ENCODE results near the gene CADM4. TPM values are rescaled to one million over a fixed set of nuclear protein-coding genes. Genes with fewer than 3 reads are reported as not detected.

CADM4 gene
- total and polyA plus RNA-seq, 9 of the 15 experiments (the other 6 are each of a cell fraction or from before 2014, with no cell fraction given), result 0.03 to 4.6 (median 1.3) TPM

GRCh38 chr19:43642531-43642930 is 2.9 kb upstream of the CADM4 start (continued):
- TF ChIP-seq, protein P1, sequence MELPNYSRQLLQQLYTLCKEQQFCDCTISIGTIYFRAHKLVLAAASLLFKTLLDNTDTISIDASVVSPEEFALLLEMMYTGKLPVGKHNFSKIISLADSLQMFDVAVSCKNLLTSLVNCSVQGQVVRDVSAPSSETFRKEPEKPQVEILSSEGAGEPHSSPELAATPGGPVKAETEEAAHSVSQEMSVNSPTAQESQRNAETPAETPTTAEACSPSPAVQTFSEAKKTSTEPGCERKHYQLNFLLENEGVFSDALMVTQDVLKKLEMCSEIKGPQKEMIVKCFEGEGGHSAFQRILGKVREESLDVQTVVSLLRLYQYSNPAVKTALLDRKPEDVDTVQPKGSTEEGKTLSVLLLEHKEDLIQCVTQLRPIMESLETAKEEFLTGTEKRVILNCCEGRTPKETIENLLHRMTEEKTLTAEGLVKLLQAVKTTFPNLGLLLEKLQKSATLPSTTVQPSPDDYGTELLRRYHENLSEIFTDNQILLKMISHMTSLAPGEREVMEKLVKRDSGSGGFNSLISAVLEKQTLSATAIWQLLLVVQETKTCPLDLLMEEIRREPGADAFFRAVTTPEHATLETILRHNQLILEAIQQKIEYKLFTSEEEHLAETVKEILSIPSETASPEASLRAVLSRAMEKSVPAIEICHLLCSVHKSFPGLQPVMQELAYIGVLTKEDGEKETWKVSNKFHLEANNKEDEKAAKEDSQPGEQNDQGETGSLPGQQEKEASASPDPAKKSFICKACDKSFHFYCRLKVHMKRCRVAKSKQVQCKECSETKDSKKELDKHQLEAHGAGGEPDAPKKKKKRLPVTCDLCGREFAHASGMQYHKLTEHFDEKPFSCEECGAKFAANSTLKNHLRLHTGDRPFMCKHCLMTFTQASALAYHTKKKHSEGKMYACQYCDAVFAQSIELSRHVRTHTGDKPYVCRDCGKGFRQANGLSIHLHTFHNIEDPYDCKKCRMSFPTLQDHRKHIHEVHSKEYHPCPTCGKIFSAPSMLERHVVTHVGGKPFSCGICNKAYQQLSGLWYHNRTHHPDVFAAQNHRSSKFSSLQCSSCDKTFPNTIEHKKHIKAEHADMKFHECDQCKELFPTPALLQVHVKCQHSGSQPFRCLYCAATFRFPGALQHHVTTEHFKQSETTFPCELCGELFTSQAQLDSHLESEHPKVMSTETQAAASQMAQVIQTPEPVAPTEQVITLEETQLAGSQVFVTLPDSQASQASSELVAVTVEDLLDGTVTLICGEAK (IDR thresholded peaks at IDR 0.05), result no peak
- TF ChIP-seq, protein P1 (CRISPR knock-in tag; IDR thresholded peaks at IDR 0.05), result no peak
- TF ChIP-seq POLR2B (IDR thresholded peaks at IDR 0.05; ENCODE audit: low read depth, partially characterized antibody), result no peak
- peak; percentile 91 for TF ChIP-seq MAFG (tag; conservative IDR thresholded peaks at IDR 0.05)
- no peak for TF ChIP-seq ZFP36 (IDR thresholded peaks at IDR 0.05; ENCODE audit: low read depth, low read length, partially characterized antibody)
- no peak for TF ChIP-seq TRIM24 (IDR thresholded peaks at IDR 0.05)
- TF ChIP-seq THRAP3 (IDR thresholded peaks at IDR 0.05; ENCODE audit: borderline replicate concordance), result no peak
- no peak for TF ChIP-seq ZNF134 (CRISPR knock-in tag; conservative IDR thresholded peaks at IDR 0.05)
- peak; percentile 96 for TF ChIP-seq MAFK (IDR thresholded peaks at IDR 0.05; ENCODE audit: low read length)
- TF ChIP-seq GATA2 (CRISPR knock-in tag; IDR thresholded peaks at IDR 0.05), result no peak
- no peak for TF ChIP-seq ZNF668 (CRISPR knock-in tag; IDR thresholded peaks at IDR 0.05)
- TF ChIP-seq MAFF (IDR thresholded peaks at IDR 0.05; ENCODE audit: low read length), result peak; percentile 96
- TF ChIP-seq ZNF316 (IDR thresholded peaks at IDR 0.05), result peak; percentile 95
- TF ChIP-seq E2F3 (CRISPR knock-in tag; IDR thresholded peaks at IDR 0.05), result no peak
- TF ChIP-seq C11orf30 (IDR thresholded peaks at IDR 0.05; ENCODE audit: low read depth), result peak; percentile 89
- no peak for TF ChIP-seq PRDM10 (IDR thresholded peaks at IDR 0.05; ENCODE audit: partially characterized antibody)
- TF ChIP-seq WHSC1 (IDR thresholded peaks at IDR 0.05; ENCODE audit: low read length), result no peak
- TF ChIP-seq SREBF1 (IDR thresholded peaks at IDR 0.05; ENCODE audit: borderline replicate concordance, low read depth, low read length), result no peak
